NCI-H1092 (cell line): ENCODE results near the gene EHD4.

Experiments used
- DNase-seq: peaks from one replicate; lab custom pipeline; 2025; lab: John Stamatoyannopoulos, UW

The EHD4 gene

GRCh38 chr15:41980654-41981323 lies 8.4 kb upstream of the EHD4 start:
- no peak for DNase-seq

- no peak for DNase-seq
Observed at GRCh38 chr15:41979493-41980266, 7.3 kb upstream of the EHD4 start.

- no peak for DNase-seq
Observed at GRCh38 chr15:41978534-41978933, 6.2 kb upstream of the EHD4 start.

GRCh38 chr15:41977757-41978383 lies 5.5 kb upstream of the EHD4 start:
- DNase-seq = no peak

- no peak for DNase-seq
Observed at GRCh38 chr15:41975669-41976068, 3.3 kb upstream of the EHD4 start.

GRCh38 chr15:41974041-41974440 lies 1.7 kb upstream of the EHD4 start:
- DNase-seq = no peak

- DNase-seq = no peak
Observed at GRCh38 chr15:41971895-41972252, 483 bp downstream of the EHD4 start.

- no peak for DNase-seq
Observed at GRCh38 chr15:41971089-41971894, 1.1 kb downstream of the EHD4 start.

GRCh38 chr15:41970456-41970855 lies 1.9 kb downstream of the EHD4 start:
- DNase-seq = no peak

GRCh38 chr15:41969851-41970431 lies 2.4 kb downstream of the EHD4 start:
- DNase-seq = no peak

- DNase-seq = no peak
Observed at GRCh38 chr15:41968701-41969100, 3.7 kb downstream of the EHD4 start.

- DNase-seq = no peak
Observed at GRCh38 chr15:41967506-41968206, 4.7 kb downstream of the EHD4 start.

- no peak for DNase-seq
Observed at GRCh38 chr15:41966920-41967465, 5.4 kb downstream of the EHD4 start.

- DNase-seq = no peak
Observed at GRCh38 chr15:41966414-41966812, 5.9 kb downstream of the EHD4 start.

- no peak for DNase-seq
Observed at GRCh38 chr15:41965441-41966413, 6.6 kb downstream of the EHD4 start.

- DNase-seq = no peak
Observed at GRCh38 chr15:41961595-41962202, 10.7 kb downstream of the EHD4 start.

GRCh38 chr15:41961001-41961518 lies 11.3 kb downstream of the EHD4 start:
- no peak for DNase-seq

- DNase-seq = no peak
Observed at GRCh38 chr15:41958002-41958420, 14.3 kb downstream of the EHD4 start.
